Measurements from ENCODE around the gene PYROXD2. TPM values are rescaled to one million over a fixed set of nuclear protein-coding genes. Genes with fewer than 3 reads are reported as not detected.

PYROXD2 gene
- total RNA-seq, 6 experiments from 2014 or later = 3.0 to 25.3 (median 7.1) TPM

DNA sequence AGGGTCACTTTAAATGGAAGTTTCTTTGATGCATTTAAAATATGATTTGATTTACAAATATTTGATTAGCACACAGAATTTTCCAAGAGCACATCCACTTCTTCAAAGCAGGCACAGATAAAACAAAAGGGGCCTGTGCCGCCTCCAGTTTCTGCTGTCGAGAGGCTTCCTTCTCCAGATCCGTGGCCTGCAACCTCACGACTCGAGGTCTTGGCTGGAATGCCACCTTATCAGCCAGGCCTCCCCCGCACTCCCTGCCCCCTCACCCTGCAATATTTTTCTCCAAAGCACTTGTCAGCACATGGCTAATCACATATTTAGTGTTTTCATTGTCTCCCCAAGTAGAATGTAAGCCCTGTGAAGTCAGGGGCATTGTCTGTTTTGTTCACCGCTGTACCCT lies 12.5 kb downstream of the PYROXD2 start:
- intact Hi-C loops (cut with DNase I) = no loop called here
- Histone ChIP-seq H3K36me3 (peaks cover 0 to 9% (median 0%) of the 10 kb centered on the region in 4 donors), H3K4me3 (no peak overlapping the region), H3K4me1 (no peaks in the 10 kb centered on the region), H3K9me3 (no peaks in the 10 kb centered on the region), H3K27ac (no peak overlapping the region), H3K27me3 (no peaks in the 10 kb centered on the region)
- 65% methylated on average over 7 of the region's 7 CpGs for WGBS (ENCODE audit: insufficient coverage, low coverage, low lambda C conversion rate, missing lambda C conversion rate)
- ATAC-seq = no peak
- no peak for DNase-seq
- no peak for TF ChIP-seq POLR2A (IDR thresholded peaks at IDR 0.05)
- TF ChIP-seq, protein P1, sequence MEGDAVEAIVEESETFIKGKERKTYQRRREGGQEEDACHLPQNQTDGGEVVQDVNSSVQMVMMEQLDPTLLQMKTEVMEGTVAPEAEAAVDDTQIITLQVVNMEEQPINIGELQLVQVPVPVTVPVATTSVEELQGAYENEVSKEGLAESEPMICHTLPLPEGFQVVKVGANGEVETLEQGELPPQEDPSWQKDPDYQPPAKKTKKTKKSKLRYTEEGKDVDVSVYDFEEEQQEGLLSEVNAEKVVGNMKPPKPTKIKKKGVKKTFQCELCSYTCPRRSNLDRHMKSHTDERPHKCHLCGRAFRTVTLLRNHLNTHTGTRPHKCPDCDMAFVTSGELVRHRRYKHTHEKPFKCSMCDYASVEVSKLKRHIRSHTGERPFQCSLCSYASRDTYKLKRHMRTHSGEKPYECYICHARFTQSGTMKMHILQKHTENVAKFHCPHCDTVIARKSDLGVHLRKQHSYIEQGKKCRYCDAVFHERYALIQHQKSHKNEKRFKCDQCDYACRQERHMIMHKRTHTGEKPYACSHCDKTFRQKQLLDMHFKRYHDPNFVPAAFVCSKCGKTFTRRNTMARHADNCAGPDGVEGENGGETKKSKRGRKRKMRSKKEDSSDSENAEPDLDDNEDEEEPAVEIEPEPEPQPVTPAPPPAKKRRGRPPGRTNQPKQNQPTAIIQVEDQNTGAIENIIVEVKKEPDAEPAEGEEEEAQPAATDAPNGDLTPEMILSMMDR (IDR thresholded peaks at IDR 0.05) = no peak

DNA sequence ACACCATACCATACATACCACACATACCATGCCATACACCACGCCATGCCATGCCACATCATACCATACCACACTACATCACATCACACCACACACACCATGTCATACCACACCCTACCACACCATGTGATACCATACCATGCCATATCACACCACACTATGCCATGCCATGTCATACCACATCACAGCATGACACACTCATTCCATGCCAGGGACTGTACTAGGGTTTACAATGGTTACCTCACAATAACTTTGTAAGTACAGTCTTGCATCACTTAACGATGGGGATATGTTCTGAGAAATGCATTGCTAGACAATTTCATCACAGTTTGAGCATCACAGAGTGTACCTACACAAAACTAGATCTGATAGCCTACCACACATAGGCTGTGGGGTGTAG lies 14.5 kb downstream of the PYROXD2 start:
- intact Hi-C loops (cut with DNase I) = no loop called here
- TF ChIP-seq, protein P1 (IDR thresholded peaks at IDR 0.05) = no peak
- TF ChIP-seq POLR2A (IDR thresholded peaks at IDR 0.05) = no peak
- ATAC-seq (no peak), DNase-seq (no peak)
- 69% methylated on average over 2 of the region's 2 CpGs for WGBS (ENCODE audit: insufficient coverage, low coverage, low lambda C conversion rate, missing lambda C conversion rate)
- Histone ChIP-seq H3K4me1 (peaks cover 0 to 16% (median 3%) of the 10 kb centered on the region in 4 donors), H3K36me3 (peaks cover 0 to 9% (median 0%) of the 10 kb centered on the region in 4 donors), H3K27ac (no peak overlapping the region), H3K4me3 (no peak overlapping the region), H3K9me3 (no peaks in the 10 kb centered on the region), H3K27me3 (no peaks in the 10 kb centered on the region)

DNA sequence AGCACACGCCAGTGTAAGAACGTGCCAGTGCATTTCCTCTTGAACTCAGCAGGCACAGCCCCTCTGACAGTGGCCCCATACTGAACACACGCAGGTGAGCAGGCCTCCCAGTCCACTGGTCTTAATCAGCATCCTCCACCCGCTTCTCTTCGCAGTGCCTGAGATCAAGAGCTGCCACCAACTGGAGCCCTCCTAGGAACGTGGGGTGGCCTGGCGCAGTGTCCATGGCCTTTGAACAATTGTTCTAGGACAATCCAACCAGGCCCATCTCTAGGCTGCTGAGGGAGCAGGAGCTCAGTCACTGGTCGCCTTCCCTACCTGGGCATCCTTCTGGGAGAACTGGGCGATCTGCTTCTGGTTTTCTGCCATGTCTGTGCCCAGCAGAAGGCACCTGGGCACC lies 15.2 kb downstream of the PYROXD2 start:
- no peak for ATAC-seq
- WGBS (ENCODE audit: insufficient coverage, low coverage, low lambda C conversion rate, missing lambda C conversion rate) = 76% methylated on average over 2 of the region's 9 CpGs
- DNase-seq = no peak
- H3K27ac ChIP-seq = no peak overlapping the region
- H3K4me3 ChIP-seq = no peak overlapping the region
- no peaks in the 10 kb centered on the region for H3K9me3 ChIP-seq
- intact Hi-C loops (cut with DNase I) = no loop called here
- TF ChIP-seq, protein P1 (IDR thresholded peaks at IDR 0.05) = no peak
- TF ChIP-seq POLR2A (IDR thresholded peaks at IDR 0.05) = no peak
- H3K36me3 ChIP-seq = peaks cover 0 to 13% (median 0%) of the 10 kb centered on the region in 4 donors
- H3K27me3 ChIP-seq = no peaks in the 10 kb centered on the region
- H3K4me1 ChIP-seq = peaks cover 0 to 18% (median 3%) of the 10 kb centered on the region in 4 donors

DNA sequence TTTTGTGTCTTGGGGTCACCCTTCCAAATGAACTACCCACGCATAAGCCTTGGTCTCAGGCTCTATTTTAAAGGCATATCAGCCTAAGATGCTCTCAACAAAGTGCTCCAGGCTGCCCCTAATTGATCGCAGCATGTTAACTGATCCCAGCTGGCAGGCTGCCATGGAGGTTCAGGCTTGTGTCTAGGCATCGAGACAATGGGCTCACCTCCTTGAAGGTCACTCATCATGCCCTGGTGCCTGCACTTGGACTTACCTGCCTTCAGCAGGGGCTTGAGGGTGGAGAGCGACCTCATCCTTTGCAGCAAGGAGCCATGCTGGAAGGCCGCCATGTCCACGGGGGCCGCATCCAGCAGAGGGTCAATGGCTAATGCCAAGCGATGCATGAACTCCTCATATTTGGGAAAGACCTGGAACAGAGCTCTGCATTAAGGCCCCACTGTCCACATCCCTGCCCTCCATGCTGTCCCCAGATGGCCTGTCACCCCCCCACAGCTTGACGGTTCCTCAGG lies 17.8 kb downstream of the PYROXD2 start:
- H3K27me3 ChIP-seq = no peaks in the 10 kb centered on the region
- H3K4me3 ChIP-seq = no peak overlapping the region
- intact Hi-C loops (cut with DNase I) = no loop called here
- peaks cover 0 to 18% (median 3%) of the 10 kb centered on the region in 4 donors for H3K4me1 ChIP-seq
- no peaks in the 10 kb centered on the region for H3K9me3 ChIP-seq
- DNase-seq = no peak
- ATAC-seq = no peak
- H3K27ac ChIP-seq = no peak overlapping the region
- WGBS (ENCODE audit: insufficient coverage, low coverage, low lambda C conversion rate, missing lambda C conversion rate) = 96% methylated on average over 3 of the region's 9 CpGs
- peaks cover 0 to 7% (median 0%) of the 10 kb centered on the region in 4 donors for H3K36me3 ChIP-seq
- TF ChIP-seq, protein P1 (IDR thresholded peaks at IDR 0.05) = no peak
- no peak for TF ChIP-seq POLR2A (IDR thresholded peaks at IDR 0.05)
